ENCODE data around the gene EPN3.

- TF ChIP-seq CTCF (IDR thresholded peaks at IDR 0.05) = no peak
- no peak for TF ChIP-seq POLR2A (IDR thresholded peaks at IDR 0.05)
Observed at GRCh38 chr17:50513495-50513894, 19.0 kb upstream of the EPN3 start.

All from uterus (tissue), 2 donors.